HG02852 (cell line): ENCODE data around the gene BTBD9.

ENCODE experiments used
- ATAC-seq: cut with Tn5 transposase; IDR thresholded peaks from one replicate; pipeline ENCODE4 v1.9.1; 2021; ENCODE audit warnings: mild to moderate bottlenecking, moderate library complexity; ENCODE audit not compliant: unreplicated experiment

The BTBD9 gene

GRCh38 chr6:38154731-38155130 lies 485.0 kb downstream of the BTBD9 start:
- no peak for ATAC-seq

- ATAC-seq = no peak
Measured at GRCh38 chr6:38153798-38154345, 485.9 kb downstream of the BTBD9 start.

GRCh38 chr6:38153076-38153797 lies 486.5 kb downstream of the BTBD9 start:
- ATAC-seq = no peak

- no peak for ATAC-seq
Measured at GRCh38 chr6:38152620-38153019, 487.1 kb downstream of the BTBD9 start.

- no peak for ATAC-seq
Measured at GRCh38 chr6:38151580-38152500, 487.9 kb downstream of the BTBD9 start.

GRCh38 chr6:38150681-38151296 lies 488.9 kb downstream of the BTBD9 start:
- no peak for ATAC-seq

GRCh38 chr6:38150021-38150420 lies 489.7 kb downstream of the BTBD9 start:
- ATAC-seq = no peak

GRCh38 chr6:38149531-38149930 lies 490.2 kb downstream of the BTBD9 start:
- ATAC-seq = no peak

- ATAC-seq = no peak
Measured at GRCh38 chr6:38148606-38149005, 491.1 kb downstream of the BTBD9 start.

- ATAC-seq = no peak
Measured at GRCh38 chr6:38146734-38147027, 493.0 kb downstream of the BTBD9 start.

GRCh38 chr6:38146021-38146733 lies 493.6 kb downstream of the BTBD9 start:
- ATAC-seq = no peak

- no peak for ATAC-seq
Measured at GRCh38 chr6:38144365-38144945, 495.3 kb downstream of the BTBD9 start.

- ATAC-seq = no peak
Measured at GRCh38 chr6:38143191-38144150, 496.3 kb downstream of the BTBD9 start.

- ATAC-seq = no peak
Measured at GRCh38 chr6:38142178-38142902, 497.4 kb downstream of the BTBD9 start.

- no peak for ATAC-seq
Measured at GRCh38 chr6:38141716-38142115, 498.0 kb downstream of the BTBD9 start.

- ATAC-seq = no peak
Measured at GRCh38 chr6:38141085-38141484, 498.6 kb downstream of the BTBD9 start.

GRCh38 chr6:38138374-38138773 lies 501.4 kb downstream of the BTBD9 start:
- ATAC-seq = no peak

GRCh38 chr6:38137608-38138265 lies 502.0 kb downstream of the BTBD9 start:
- ATAC-seq = no peak
